GM21360 (cell line): Measurements from ENCODE around the gene ARHGAP5.

Experiments used
- ATAC-seq: cut with Tn5 transposase; IDR thresholded peaks from one replicate; pipeline ENCODE4 v1.9.1; 2021; ENCODE audit warnings: mild to moderate bottlenecking, moderate library complexity; ENCODE audit not compliant: unreplicated experiment

ARHGAP5 gene

GRCh38 chr14:32169191-32169590 is 92.1 kb downstream of the ARHGAP5 start:
- no peak for ATAC-seq

GRCh38 chr14:32171469-32171868 is 94.4 kb downstream of the ARHGAP5 start:
- ATAC-seq: no peak

- no peak for ATAC-seq
These were observed 106.3 kb downstream of the ARHGAP5 start for GRCh38 chr14:32183151-32184058.

- ATAC-seq: no peak
These were observed 108.0 kb downstream of the ARHGAP5 start for GRCh38 chr14:32185097-32185496.

- no peak for ATAC-seq
These were observed 109.1 kb downstream of the ARHGAP5 start for GRCh38 chr14:32186248-32186647.

GRCh38 chr14:32189811-32190210 is 112.7 kb downstream of the ARHGAP5 start:
- ATAC-seq: no peak

GRCh38 chr14:32190673-32191072 is 113.6 kb downstream of the ARHGAP5 start:
- ATAC-seq: no peak

GRCh38 chr14:32192712-32193373 is 115.7 kb downstream of the ARHGAP5 start:
- ATAC-seq: no peak

GRCh38 chr14:32193532-32193931 is 116.4 kb downstream of the ARHGAP5 start:
- ATAC-seq: no peak

- ATAC-seq: no peak
These were observed 118.5 kb downstream of the ARHGAP5 start for GRCh38 chr14:32195636-32196035.

GRCh38 chr14:32197919-32198318 is 120.8 kb downstream of the ARHGAP5 start:
- no peak for ATAC-seq

GRCh38 chr14:32200368-32201192 is 123.5 kb downstream of the ARHGAP5 start:
- no peak for ATAC-seq

- ATAC-seq: peak; percentile 43
These were observed 124.2 kb downstream of the ARHGAP5 start for GRCh38 chr14:32201193-32201815.

- ATAC-seq: no peak
These were observed 124.8 kb downstream of the ARHGAP5 start, which contains the start of gene RNU6-7 for GRCh38 chr14:32201816-32202490. Gene RNU6-7, plus strand, starts transcription at chr14:32202045.

- ATAC-seq: no peak
These were observed 125.4 kb downstream of the ARHGAP5 start for GRCh38 chr14:32202491-32202997.

GRCh38 chr14:32202998-32203882 is 126.1 kb downstream of the ARHGAP5 start, which contains the start of gene RNU6-8:
Gene RNU6-8, minus strand, starts transcription at chr14:32203269.
- ATAC-seq: peak; percentile 61

- ATAC-seq: no peak
These were observed 126.8 kb downstream of the ARHGAP5 start for GRCh38 chr14:32203928-32204357.

GRCh38 chr14:32205554-32205953 is 128.4 kb downstream of the ARHGAP5 start:
- no peak for ATAC-seq

- ATAC-seq: no peak
These were observed 128.9 kb downstream of the ARHGAP5 start for GRCh38 chr14:32205984-32206383.
